GM12878 (cell line): ENCODE measurements around the gene CUTC. TPM values are rescaled to one million over a fixed set of nuclear protein-coding genes. Genes with fewer than 3 reads are reported as not detected.

Experiments used
- ATF7 ChIP-seq: fragments of 450-650 bp; IDR thresholded peaks from 2 replicates; pipeline ENCODE4 v1.6.1; 2016; ENCODE audit warnings: low read depth, mild to moderate bottlenecking
- BMI1 ChIP-seq: fragments of 450-650 bp; IDR thresholded peaks from 2 replicates; pipeline ENCODE4 v1.6.1; 2016; ENCODE audit warnings: mild to moderate bottlenecking, moderate library complexity, borderline replicate concordance
- CREM ChIP-seq: IDR thresholded peaks from 2 replicates; pipeline ENCODE4 v1.6.1; 2014; ENCODE audit warnings: antibody characterized with exemption, low read depth
- EP300 ChIP-seq, 2 experiments: fragments of 150-350 bp in 1 of 2; IDR thresholded peaks; 2 replicates each; pipeline ENCODE4 v1.6.1; 2011 to 2012; ENCODE audit warnings: low read depth in 2 of 2, low read length in 2 of 2, borderline replicate concordance in 1 of 2, improper control_type of control experiment in 1 of 2, inconsistent platforms in 1 of 2; ENCODE audit not compliant: control insufficient read depth in 1 of 2
- FOXK2 ChIP-seq: fragments of 450-650 bp; IDR thresholded peaks from 2 replicates; pipeline ENCODE4 v1.6.1; 2017; ENCODE audit warnings: mild to moderate bottlenecking, moderate library complexity
- KDM1A ChIP-seq: fragments of 200-600 bp; sonication (generic); IDR thresholded peaks from 2 replicates; pipeline ENCODE4 v1.6.1; 2016; ENCODE audit warnings: borderline replicate concordance
- KLF5 ChIP-seq: fragments of 450-650 bp; IDR thresholded peaks from 2 replicates; pipeline ENCODE4 v1.6.1; 2014; ENCODE audit warnings: mild to moderate bottlenecking; ENCODE audit not compliant: partially characterized antibody
- MEF2B ChIP-seq: fragments of 450-650 bp; IDR thresholded peaks from 2 replicates; pipeline ENCODE4 v1.6.1; 2018; ENCODE audit warnings: mild to moderate bottlenecking, moderate library complexity; ENCODE audit not compliant: partially characterized antibody, poor library complexity, severe bottlenecking
- MLLT1 ChIP-seq: fragments of 450-650 bp; IDR thresholded peaks from 2 replicates; pipeline ENCODE4 v1.6.1; 2016; ENCODE audit warnings: mild to moderate bottlenecking
- MYB ChIP-seq: fragments of 150-350 bp; IDR thresholded peaks from 2 replicates; pipeline ENCODE4 v1.6.1; 2014; ENCODE audit warnings: mild to moderate bottlenecking, low read depth, low read length, borderline replicate concordance
- NFXL1 ChIP-seq: fragments of 450-650 bp; IDR thresholded peaks from 2 replicates; pipeline ENCODE4 v1.6.1; 2017; ENCODE audit warnings: antibody characterized with exemption, mild to moderate bottlenecking, borderline replicate concordance
- NKRF ChIP-seq: fragments of 450-650 bp; conservative IDR thresholded peaks from 2 replicates; pipeline ENCODE4 v1.6.1; 2017; ENCODE audit warnings: mild to moderate bottlenecking, moderate library complexity
- NR2C1 ChIP-seq: fragments of 450-650 bp; IDR thresholded peaks from 2 replicates; pipeline ENCODE4 v1.6.1; 2017; ENCODE audit warnings: antibody characterized with exemption, mild to moderate bottlenecking, moderate library complexity
- PAX5 ChIP-seq: IDR thresholded peaks from 2 replicates; pipeline ENCODE4 v1.6.1; 2011; ENCODE audit warnings: low read depth, low read length, borderline replicate concordance
- PKNOX1 ChIP-seq: fragments of 450-650 bp; IDR thresholded peaks from 2 replicates; pipeline ENCODE4 v1.6.1; 2016; ENCODE audit warnings: mild to moderate bottlenecking
- POLR2AphosphoS2 ChIP-seq: IDR thresholded peaks from 2 replicates; pipeline ENCODE4 v1.6.1; 2011; ENCODE audit warnings: low read depth, mild to moderate bottlenecking, low read length, improper control_type of control experiment, moderate library complexity
- POLR2AphosphoS5 ChIP-seq: IDR thresholded peaks from 2 replicates; pipeline ENCODE4 v1.6.1; 2011; ENCODE audit warnings: mild to moderate bottlenecking, low read length, inconsistent platforms
- RCOR1 ChIP-seq: conservative IDR thresholded peaks from 2 replicates; pipeline ENCODE4 v1.6.1; 2012; ENCODE audit warnings: low read depth, low read length, improper control_type of control experiment
- RUNX3 ChIP-seq: IDR thresholded peaks from 2 replicates; pipeline ENCODE4 v1.6.1; 2012; ENCODE audit warnings: low read length, inconsistent platforms
- SPI1 ChIP-seq: IDR thresholded peaks from 2 replicates; pipeline ENCODE4 v1.6.1; 2011; ENCODE audit warnings: low read depth, mild to moderate bottlenecking, low read length, moderate library complexity, borderline replicate concordance; ENCODE audit not compliant: insufficient read depth
- TARDBP ChIP-seq: IDR thresholded peaks from 2 replicates; pipeline ENCODE4 v1.6.1; 2016; ENCODE audit warnings: borderline replicate concordance
- TCF3 ChIP-seq: IDR thresholded peaks from 2 replicates; pipeline ENCODE4 v1.6.1; 2012; ENCODE audit warnings: low read depth, mild to moderate bottlenecking, low read length, borderline replicate concordance; ENCODE audit not compliant: insufficient read depth
- ZBTB33 ChIP-seq: fragments of 450-650 bp; IDR thresholded peaks from 2 replicates; pipeline ENCODE4 v1.6.1; 2017; ENCODE audit warnings: mild to moderate bottlenecking
- ZNF24 ChIP-seq: fragments of 450-650 bp; IDR thresholded peaks from 2 replicates; pipeline ENCODE4 v1.6.1; 2017; ENCODE audit warnings: antibody characterized with exemption, mild to moderate bottlenecking
- polyA plus RNA-seq, 11 experiments: library from polyadenylated mRNA; depleted of rRNA in 4 of 11; unstranded in 6 of 11; stranded (reverse) in 5 of 11; fragments of >200 nt; fragmentation: Nextera tagmentation in 4 of 11; fragmentation: Illumina TruSeq in 1 of 11; extraction: Ambion mirVana in 4 of 11; extraction: Trizol in 1 of 11; gene quantifications; 1 replicate in 1 of 11; 2 replicates in 10 of 11; pipeline versions ENCODE4 v1.2.1 to v1.2.3, GENCODE V29; 2011 to 2016; ENCODE audit warnings: inconsistent platforms in 2 of 11, missing spikeins in 2 of 11, low read depth in 1 of 11
- total RNA-seq, 4 experiments: library from RNA; depleted of rRNA in 3 of 4; stranded (reverse); fragments of >200 nt in 3 of 4; fragmentation: Illumina TruSeq in 1 of 4; extraction: Trizol in 1 of 4; gene quantifications; 2 replicates each; pipeline versions ENCODE4 v1.2.1 to v1.2.3, GENCODE V29; 2013 to 2021

The CUTC gene
- total and polyA plus RNA-seq, 10 of the 15 experiments (the other 5 are each of a cell fraction or from before 2014, with no cell fraction given): 23.8 to 71.7 (median 40.8) TPM

GRCh38 chr10:99732033-99732842 lies at the start of gene CUTC, which contains the start of gene COX15 (continued):
- no peak for TF ChIP-seq MLLT1
- TF ChIP-seq MEF2B: no peak
- TF ChIP-seq TARDBP: no peak
- TF ChIP-seq ZNF24: no peak
- no peak for TF ChIP-seq EP300 (IDR thresholded peaks at IDR 0.05; ENCODE audit: borderline replicate concordance in 1 of 2, control insufficient read depth in 1 of 2, low read depth in 2 of 2, low read length in 2 of 2)
- no peak for TF ChIP-seq FOXK2
- TF ChIP-seq NFXL1: no peak
- TF ChIP-seq ATF7: 0 out of 2 replicates have a peak, but pooled peaks have one; percentile 21
- TF ChIP-seq BMI1: no peak
- peak; percentile 97 for TF ChIP-seq NR2C1
- TF ChIP-seq NKRF: 0 out of 2 replicates have a peak, but pooled peaks have one; percentile 47
- TF ChIP-seq SPI1: no peak
- peak; percentile 42 for TF ChIP-seq KLF5
- 0 out of 2 replicates have a peak, but pooled peaks have one; percentile 13 for TF ChIP-seq TCF3
- TF ChIP-seq CREM: no peak
- no peak for TF ChIP-seq ZBTB33
- TF ChIP-seq KDM1A: no peak
- TF ChIP-seq MYB: no peak
- TF ChIP-seq RCOR1: peak; percentile 90; the same call in 1 of the 2 replicates
- peak; percentile 92 for TF ChIP-seq POLR2AphosphoS2
- TF ChIP-seq PAX5: no peak
- TF ChIP-seq PKNOX1: no peak
- peak; percentile 91 for TF ChIP-seq POLR2AphosphoS5
- peak; percentile 87 for TF ChIP-seq RUNX3
